Measurements from ENCODE around the gene OSER1.
A peak's percentile ranks its signal among the peaks of the same experiment; 100 is the strongest.
"Not testable (repeated sequence)": the region's sequence is repeated elsewhere in the genome, so short reads cannot be mapped to it uniquely, and the experiment has no call there.

Gene OSER1

DNA sequence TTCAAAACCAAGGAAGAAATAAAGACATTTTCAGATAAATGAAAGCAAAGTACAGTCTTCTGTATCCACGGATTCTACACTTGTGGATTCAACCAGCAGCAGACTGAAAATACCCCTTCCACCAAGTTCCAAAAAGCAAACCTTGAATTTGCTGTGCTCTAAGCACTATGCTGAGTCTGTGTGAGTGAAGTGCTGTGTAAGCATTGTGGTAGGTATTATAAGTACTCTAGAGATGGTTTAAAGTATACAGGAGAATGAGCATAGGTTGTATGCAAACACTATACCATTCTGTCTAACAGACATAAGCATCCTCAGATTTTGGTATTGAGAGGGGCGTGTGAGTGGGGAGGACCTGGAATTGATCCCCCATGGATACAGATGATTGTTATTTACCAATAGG, 9.6 kb downstream of the OSER1 start:
- no peak for DNase-seq (ENCODE audit: low spot score)

DNA sequence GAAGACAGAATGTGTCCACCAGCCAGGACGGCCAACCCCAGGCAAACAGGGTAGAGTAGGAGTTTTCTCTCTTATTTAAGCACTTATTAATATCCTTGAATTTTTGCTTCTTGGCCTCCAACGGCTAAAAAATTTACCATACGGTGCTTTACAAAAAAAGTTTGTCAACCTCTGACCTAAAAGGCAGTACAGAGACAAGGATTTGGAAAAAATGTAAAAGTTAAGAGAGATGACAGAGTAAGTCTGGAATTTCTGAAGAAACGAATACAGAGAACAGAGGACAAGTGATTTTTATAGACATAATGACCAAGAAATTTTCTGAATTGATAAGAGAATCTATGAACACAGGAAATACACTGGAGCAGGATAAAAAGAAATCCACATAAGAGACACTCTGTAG, 10.2 kb downstream of the OSER1 start:
- DNase-seq (ENCODE audit: low spot score): no peak

GRCh38 chr20:44199877-44200276, 10.7 kb downstream of the OSER1 start:
- no peak for DNase-seq (ENCODE audit: low spot score)

DNA sequence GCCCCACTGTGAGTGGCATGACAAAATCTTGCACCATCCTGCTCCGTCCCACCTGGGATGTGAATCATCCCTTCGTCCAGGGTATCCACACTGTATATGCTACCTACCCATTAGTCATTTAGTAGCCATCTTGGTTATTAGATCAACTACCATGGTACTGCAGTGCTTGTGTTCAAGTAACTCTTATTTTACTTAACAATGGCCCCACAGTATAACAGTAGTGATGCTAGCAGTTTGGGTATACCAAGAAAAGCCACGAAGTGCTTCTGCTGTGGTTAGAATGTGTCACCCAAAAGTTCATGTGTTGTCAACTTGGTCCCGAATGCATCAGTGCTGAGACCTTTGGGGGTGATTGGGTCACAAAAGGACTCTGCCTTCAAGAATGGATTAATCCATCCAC, 11.7 kb downstream of the OSER1 start:
- no peak for DNase-seq (ENCODE audit: low spot score)

DNA sequence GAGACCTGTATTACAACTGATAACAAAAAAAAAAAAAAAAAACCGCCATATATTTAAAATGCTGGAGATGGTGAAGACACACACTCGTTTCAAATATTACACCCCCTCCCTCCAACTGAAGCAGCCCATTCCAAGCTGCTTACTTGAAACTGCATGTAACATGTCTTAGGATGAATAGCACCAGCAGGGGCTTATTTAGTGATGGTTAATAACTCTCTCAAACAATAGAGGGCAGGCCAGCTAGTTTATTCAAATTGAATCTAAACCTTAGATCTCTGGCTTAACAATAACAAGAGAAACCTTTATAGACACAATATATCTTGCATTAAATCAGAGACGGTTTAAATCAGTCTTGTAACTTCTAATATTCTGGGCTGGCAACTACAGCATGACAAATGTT, 14.3 kb downstream of the OSER1 start:
- no peak for DNase-seq (ENCODE audit: low spot score)

DNA sequence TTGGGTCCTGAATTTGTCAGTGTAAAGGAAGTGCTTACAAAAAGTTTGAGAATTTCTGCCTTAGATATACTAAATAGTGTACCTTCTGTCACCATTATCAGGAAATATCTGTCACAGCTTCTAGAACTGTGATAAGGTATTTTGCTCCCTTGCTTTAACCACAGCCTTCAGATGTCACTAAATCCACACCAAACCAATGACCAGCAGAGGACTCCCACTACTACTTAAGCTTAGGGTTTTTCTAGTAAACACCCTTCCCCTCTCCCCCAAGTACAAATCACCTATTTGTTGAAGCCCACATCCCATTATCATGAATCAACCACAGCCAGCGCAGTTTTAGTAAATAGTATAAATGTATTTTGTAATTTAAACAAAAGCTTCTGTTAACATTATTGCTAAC, 15.0 kb downstream of the OSER1 start:
- DNase-seq (ENCODE audit: low spot score): no peak

GRCh38 chr20:44193801-44194200, 16.8 kb downstream of the OSER1 start:
- no peak for DNase-seq (ENCODE audit: low spot score)

DNA sequence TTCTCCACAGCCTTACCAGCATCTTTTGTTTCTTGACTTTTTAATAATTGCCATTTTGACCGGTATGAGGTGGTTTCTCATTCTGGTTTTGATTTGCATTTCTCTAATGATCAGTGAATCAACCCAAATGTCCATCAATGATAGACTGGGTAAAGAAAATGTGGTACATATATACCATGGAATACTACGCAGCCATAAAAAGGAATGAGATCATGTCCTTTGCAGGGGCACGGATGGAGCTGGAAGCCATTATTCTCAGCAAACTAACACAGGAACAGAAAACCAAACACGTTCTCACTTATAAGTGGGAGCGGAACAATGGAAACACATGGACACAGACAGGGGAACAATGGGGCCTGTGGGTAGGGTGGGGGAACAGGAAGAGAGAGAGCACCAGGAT, 18.9 kb downstream of the OSER1 start:
- not testable (repeated sequence) for DNase-seq (ENCODE audit: low spot score)

GRCh38 chr20:44190197-44190852, 20.2 kb downstream of the OSER1 start:
- peak; percentile 59 for DNase-seq (ENCODE audit: low spot score)

DNA sequence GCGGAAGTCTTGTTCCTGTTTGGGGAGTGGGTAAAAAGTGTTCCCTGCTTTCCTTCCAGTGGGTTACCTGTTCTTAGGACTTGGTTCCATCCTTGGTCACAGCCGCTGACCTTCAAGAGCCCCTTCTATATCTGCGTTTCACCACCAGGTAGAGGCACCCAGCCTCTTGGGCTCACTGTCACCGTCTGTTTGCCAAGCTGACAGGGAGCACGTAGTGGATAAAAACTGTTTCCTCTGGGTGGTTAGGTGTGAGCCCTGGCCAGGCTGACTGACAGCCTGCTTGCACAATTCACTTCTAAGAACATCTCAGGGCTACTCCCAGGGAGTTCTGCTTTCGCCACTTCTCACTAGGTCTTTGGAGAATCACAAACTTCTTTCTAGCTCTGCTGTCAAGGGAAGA, 21.8 kb downstream of the OSER1 start:
- no peak for DNase-seq (ENCODE audit: low spot score)

GRCh38 chr20:44187772-44188709, 22.5 kb downstream of the OSER1 start:
- DNase-seq (ENCODE audit: low spot score): no peak

GRCh38 chr20:44187054-44187771, 23.4 kb downstream of the OSER1 start, which contains the start of gene JPH2:
TSS of gene JPH2 (minus strand) at chr20:44187188. CDS start at chr20:44186705, 483 bp downstream.
- no peak for DNase-seq (ENCODE audit: low spot score)

- DNase-seq (ENCODE audit: low spot score): no peak
These were observed 23.9 kb downstream of the OSER1 start for GRCh38 chr20:44186674-44187053.

- no peak for DNase-seq (ENCODE audit: low spot score)
These were observed 24.4 kb downstream of the OSER1 start for GRCh38 chr20:44186201-44186600.

DNA sequence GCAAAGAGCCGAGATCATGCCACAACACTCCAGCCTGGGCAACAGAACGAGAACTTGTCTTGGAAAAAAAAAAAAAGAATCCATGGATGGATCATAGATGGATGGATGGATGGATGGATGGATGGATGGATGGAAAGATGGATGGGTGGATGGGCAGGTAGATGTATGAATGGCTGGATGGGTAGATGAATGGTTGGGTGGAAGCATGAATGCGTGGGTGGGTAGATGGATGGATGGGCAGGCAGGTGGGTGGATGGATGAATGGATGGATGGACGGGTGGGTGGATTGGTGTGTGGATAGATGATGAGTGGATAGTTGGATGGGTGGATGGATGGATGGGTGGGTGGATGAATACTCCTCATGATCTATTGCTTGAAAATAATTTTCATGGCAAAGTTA, 25.0 kb downstream of the OSER1 start:
- DNase-seq (ENCODE audit: low spot score): no peak

DNA sequence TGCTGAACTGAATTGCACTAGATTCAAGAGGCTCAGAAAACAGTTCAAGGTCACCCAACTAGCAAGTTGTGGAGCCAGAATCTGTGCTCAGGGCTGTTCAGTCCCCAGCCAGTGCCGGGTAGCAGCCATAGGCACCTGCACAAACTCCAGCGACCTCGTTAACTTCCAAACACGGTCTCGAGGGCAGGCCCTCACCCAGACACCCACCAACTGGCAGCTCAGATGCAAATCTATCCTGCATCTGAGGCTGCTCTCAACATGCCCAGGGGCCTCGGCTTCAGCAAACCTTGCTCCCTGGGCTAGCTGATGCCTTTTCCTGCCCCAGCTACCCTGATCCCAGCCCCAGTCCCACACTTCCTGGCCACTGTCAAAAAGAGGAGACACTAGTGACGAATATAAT, 27.3 kb downstream of the OSER1 start:
- DNase-seq (ENCODE audit: low spot score): no peak

DNA sequence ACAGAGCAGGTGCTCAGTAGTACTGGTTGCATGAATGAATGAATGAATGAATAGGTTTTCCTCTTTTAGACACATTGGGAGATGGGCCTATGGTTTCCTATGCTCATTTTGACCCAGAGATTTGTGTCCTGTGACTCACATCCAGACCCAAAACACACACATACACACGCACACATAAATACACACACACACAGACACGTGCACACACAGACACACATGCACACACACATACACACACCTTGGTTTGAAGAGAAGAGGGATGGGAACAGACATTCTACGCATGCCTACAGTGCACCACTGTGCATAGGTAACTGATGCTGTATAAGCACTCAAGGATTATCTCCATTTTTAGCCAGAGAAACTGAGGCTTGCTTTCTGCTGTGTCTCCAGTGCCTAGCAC, 27.7 kb downstream of the OSER1 start:
- DNase-seq (ENCODE audit: low spot score): no peak

DNA sequence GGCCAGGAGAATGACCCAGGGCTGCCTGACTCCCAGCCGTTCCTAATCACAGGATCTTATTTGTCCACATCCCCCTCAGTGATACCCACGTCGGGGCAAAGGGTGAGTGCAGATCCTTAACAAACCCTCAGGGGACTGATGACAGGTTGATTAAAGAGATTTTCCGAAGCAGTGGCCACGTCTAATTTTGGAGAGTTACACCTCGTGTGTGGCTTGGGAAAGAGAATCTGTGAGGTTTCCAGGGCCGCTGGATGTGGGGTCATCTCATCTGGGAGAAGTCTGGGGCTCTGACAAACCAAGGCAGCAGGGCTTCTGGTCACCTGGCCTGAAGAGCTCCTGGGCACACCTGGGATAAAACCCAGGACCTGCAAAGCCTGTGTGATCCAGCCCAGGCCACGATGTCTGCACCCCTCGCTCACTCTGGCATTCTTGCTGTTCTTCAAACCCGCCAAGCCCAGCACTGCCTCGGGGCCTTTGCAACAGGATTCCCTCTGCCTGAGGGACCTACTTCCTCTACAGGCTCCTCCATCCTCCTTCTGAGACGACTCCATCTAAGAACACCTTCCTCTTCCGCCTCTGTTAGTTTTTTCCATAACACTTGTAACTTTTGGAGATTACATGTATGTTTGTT, 28.3 kb downstream of the OSER1 start:
- DNase-seq (ENCODE audit: low spot score): no peak

- no peak for DNase-seq (ENCODE audit: low spot score)
These were observed 29.0 kb downstream of the OSER1 start for GRCh38 chr20:44181611-44182010.

DNA sequence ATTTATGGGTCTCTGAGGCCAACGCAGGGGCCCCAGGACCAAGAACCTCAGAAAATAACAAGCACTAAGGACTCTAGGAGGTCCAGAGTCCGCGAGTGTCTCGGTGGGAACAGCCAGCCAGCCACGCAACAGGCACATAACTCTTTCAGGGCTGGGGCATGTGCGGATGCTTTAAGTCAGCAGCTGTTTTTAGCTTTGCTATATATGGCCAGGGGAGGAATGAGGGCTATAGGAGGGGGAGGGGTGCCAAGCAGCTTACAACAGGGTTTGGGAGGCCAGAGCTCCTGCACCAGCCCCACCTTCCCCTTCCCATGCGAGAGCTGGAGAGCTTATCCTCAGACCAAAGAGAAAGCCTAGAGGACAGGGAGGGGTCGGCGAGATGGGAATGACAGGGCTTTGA, 29.8 kb downstream of the OSER1 start:
- no peak for DNase-seq (ENCODE audit: low spot score)

DNA sequence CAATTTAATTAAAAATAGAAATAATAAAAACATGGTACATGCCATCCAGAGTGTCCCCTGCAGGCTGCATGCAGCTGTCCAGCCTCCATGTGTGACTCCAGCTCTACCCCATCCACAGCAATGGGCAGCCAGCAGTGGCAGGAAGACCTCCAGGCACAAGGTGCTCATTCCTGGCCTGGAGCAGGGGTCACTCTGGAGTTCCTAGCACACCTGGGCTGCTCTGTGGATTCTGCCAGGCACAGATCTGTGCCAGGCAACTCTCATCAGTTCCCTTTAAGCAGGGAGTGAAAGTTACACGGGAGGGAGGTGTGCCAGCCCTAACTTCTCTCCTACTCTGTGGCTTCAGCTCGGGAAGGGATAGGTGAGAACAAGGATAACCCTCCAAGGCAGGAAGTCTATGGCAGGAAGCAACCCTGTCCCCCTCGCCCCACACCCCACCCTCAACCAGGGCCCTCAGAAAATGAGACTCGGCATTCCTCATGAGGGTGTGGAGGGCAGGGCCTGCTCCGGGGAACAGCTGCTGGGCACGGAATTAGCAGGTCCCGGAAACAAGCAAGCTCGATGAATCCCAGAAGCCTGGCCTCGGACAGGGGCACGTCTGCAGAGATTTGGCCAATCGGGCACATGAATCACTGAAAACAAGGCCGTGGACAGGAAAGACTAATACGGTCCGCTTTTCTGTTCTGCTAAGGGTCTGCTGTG, 33.6 kb downstream of the OSER1 start:
- DNase-seq (ENCODE audit: low spot score): no peak
